ENCODE results near the gene GNE. TPM values are rescaled to one million over a fixed set of nuclear protein-coding genes. Genes with fewer than 3 reads are reported as not detected.
"Not testable (repeated sequence)": the region's sequence is repeated elsewhere in the genome, so short reads cannot be mapped to it uniquely, and the experiment has no call there.

GNE gene
- total RNA-seq, 1 donor from 2014 or later = 25.2 TPM

GRCh38 chr9:36187414-36187813 lies 70.8 kb downstream of the GNE start:
- no peak overlapping the region for H3K27ac ChIP-seq
- peaks cover 14% of the 10 kb centered on the region for H3K4me1 ChIP-seq
- H3K27ac Mint-ChIP-seq = no peak overlapping the region
- H3K4me2 ChIP-seq = no peak overlapping the region
- no peak overlapping the region for H3K4me3 Mint-ChIP-seq
- H3K9ac ChIP-seq = no peak overlapping the region
- no peaks in the 10 kb centered on the region for H3K9me3 Mint-ChIP-seq
- no peaks in the 10 kb centered on the region for H3K9me3 ChIP-seq (ENCODE audit: low read depth)
- H3K36me3 ChIP-seq = no peaks in the 10 kb centered on the region
- no peaks in the 10 kb centered on the region for H3K27me3 Mint-ChIP-seq (ENCODE audit: insufficient read depth, low read depth)
- no peak overlapping the region for H2AFZ ChIP-seq (replicated peaks)
- no peaks in the 10 kb centered on the region for H3K27me3 ChIP-seq
- H4K20me1 ChIP-seq (ENCODE audit: low read depth) = peaks cover 14% of the 10 kb centered on the region
- H3K36me3 Mint-ChIP-seq = no peaks in the 10 kb centered on the region
- H3K79me2 ChIP-seq (ENCODE audit: low read depth) = peaks cover 17% of the 10 kb centered on the region
- DNase-seq (ENCODE audit: low spot score) = no peak
- no peak overlapping the region for H3K4me3 ChIP-seq
- peaks cover 18% of the 10 kb centered on the region for H3K4me1 Mint-ChIP-seq
- no peak for TF ChIP-seq EZH2phosphoT487 (IDR thresholded peaks at IDR 0.05)
- no peak for TF ChIP-seq CTCF (IDR thresholded peaks at IDR 0.05)
- TF ChIP-seq EZH2 (IDR thresholded peaks at IDR 0.05) = no peak
- peaks cover 30% of the 10 kb centered on the region for H3F3A ChIP-seq (ENCODE audit: low read depth)

GRCh38 chr9:36180243-36180642 lies 78.0 kb downstream of the GNE start:
- H3K27ac ChIP-seq; H3K36me3 Mint-ChIP-seq; H3K27me3 ChIP-seq; H3K27ac Mint-ChIP-seq; H3K4me1 ChIP-seq; H3K27me3 Mint-ChIP-seq (ENCODE audit: insufficient read depth, low read depth); DNase-seq (ENCODE audit: low spot score); H3K9ac ChIP-seq; H3K4me3 ChIP-seq; H3F3A ChIP-seq (ENCODE audit: low read depth); H3K9me3 Mint-ChIP-seq; H3K79me2 ChIP-seq (ENCODE audit: low read depth); H4K20me1 ChIP-seq (ENCODE audit: low read depth); H3K4me2 ChIP-seq; H2AFZ ChIP-seq (replicated peaks); H3K4me1 Mint-ChIP-seq; H3K4me3 Mint-ChIP-seq; H3K9me3 ChIP-seq (ENCODE audit: low read depth); H3K36me3 ChIP-seq: not testable (repeated sequence)

GRCh38 chr9:36177571-36177970 lies 80.7 kb downstream of the GNE start:
- H3K36me3 ChIP-seq = no peaks in the 10 kb centered on the region
- H3K4me3 ChIP-seq = no peak overlapping the region
- H3K9me3 Mint-ChIP-seq = peaks cover 1% of the 10 kb centered on the region
- no peak overlapping the region for H3K4me3 Mint-ChIP-seq
- no peak overlapping the region for H3K9ac ChIP-seq
- H3K4me1 Mint-ChIP-seq = no peaks in the 10 kb centered on the region
- H3F3A ChIP-seq (ENCODE audit: low read depth) = no peaks in the 10 kb centered on the region
- no peaks in the 10 kb centered on the region for H3K4me1 ChIP-seq
- no peak for TF ChIP-seq EZH2 (IDR thresholded peaks at IDR 0.05)
- TF ChIP-seq CTCF (IDR thresholded peaks at IDR 0.05) = no peak
- TF ChIP-seq EZH2phosphoT487 (IDR thresholded peaks at IDR 0.05) = no peak
- no peaks in the 10 kb centered on the region for H4K20me1 ChIP-seq (ENCODE audit: low read depth)
- H2AFZ ChIP-seq (replicated peaks) = no peak overlapping the region
- peaks cover 5% of the 10 kb centered on the region for H3K27me3 Mint-ChIP-seq (ENCODE audit: insufficient read depth, low read depth)
- no peaks in the 10 kb centered on the region for H3K79me2 ChIP-seq (ENCODE audit: low read depth)
- H3K27me3 ChIP-seq = no peaks in the 10 kb centered on the region
- H3K27ac ChIP-seq = no peak overlapping the region
- H3K4me2 ChIP-seq = no peak overlapping the region
- no peak for DNase-seq (ENCODE audit: low spot score)
- H3K9me3 ChIP-seq (ENCODE audit: low read depth) = no peaks in the 10 kb centered on the region
- H3K36me3 Mint-ChIP-seq = no peaks in the 10 kb centered on the region
- H3K27ac Mint-ChIP-seq = no peak overlapping the region

- H3K4me2 ChIP-seq; H3K9me3 ChIP-seq (ENCODE audit: low read depth); H3F3A ChIP-seq (ENCODE audit: low read depth); H3K27ac Mint-ChIP-seq; H3K79me2 ChIP-seq (ENCODE audit: low read depth); H3K27me3 ChIP-seq; H3K9ac ChIP-seq; H3K4me3 ChIP-seq; H3K27ac ChIP-seq; H3K27me3 Mint-ChIP-seq (ENCODE audit: insufficient read depth, low read depth); DNase-seq (ENCODE audit: low spot score); H3K9me3 Mint-ChIP-seq; H2AFZ ChIP-seq (replicated peaks); H4K20me1 ChIP-seq (ENCODE audit: low read depth); H3K36me3 ChIP-seq; H3K4me1 ChIP-seq; H3K4me1 Mint-ChIP-seq; H3K36me3 Mint-ChIP-seq; H3K4me3 Mint-ChIP-seq: not testable (repeated sequence)
Observed at GRCh38 chr9:36176496-36176895, 81.8 kb downstream of the GNE start.

- H3K79me2 ChIP-seq (ENCODE audit: low read depth); H3F3A ChIP-seq (ENCODE audit: low read depth); H3K4me1 Mint-ChIP-seq; H4K20me1 ChIP-seq (ENCODE audit: low read depth); H3K4me2 ChIP-seq; H3K9ac ChIP-seq; H3K36me3 ChIP-seq; H3K27ac ChIP-seq; H3K4me1 ChIP-seq; H3K4me3 ChIP-seq; H3K27me3 Mint-ChIP-seq (ENCODE audit: insufficient read depth, low read depth); H3K27ac Mint-ChIP-seq; H3K27me3 ChIP-seq; DNase-seq (ENCODE audit: low spot score); H3K36me3 Mint-ChIP-seq; H2AFZ ChIP-seq (replicated peaks); H3K9me3 Mint-ChIP-seq; H3K9me3 ChIP-seq (ENCODE audit: low read depth); H3K4me3 Mint-ChIP-seq: not testable (repeated sequence)
Observed at GRCh38 chr9:36175209-36175608, 83.0 kb downstream of the GNE start.

Measured in neural progenitor cell (in vitro differentiated cells).